GM12875 (cell line): ENCODE measurements around the gene ADAMTSL3.
"Not testable (repeated sequence)": the region's sequence is repeated elsewhere in the genome, so short reads cannot be mapped to it uniquely, and the experiment has no call there.

Experiments used
- H3K4me3 ChIP-seq: one replicate; pipeline ENCODE4 v1.5.1; 2011; ENCODE audit warnings: low read depth, low read length, control low read depth
- CTCF ChIP-seq: IDR thresholded peaks from 2 replicates; pipeline ENCODE4 v1.5.1; 2011; ENCODE audit warnings: low read depth, mild to moderate bottlenecking, control low read depth, inconsistent platforms, low read length, moderate library complexity, borderline replicate concordance; ENCODE audit not compliant: insufficient read depth

Gene ADAMTSL3

GRCh38 chr15:83694536-83694935 lies 40.6 kb downstream of the ADAMTSL3 start:
- H3K4me3 ChIP-seq, result no peak overlapping the region
- no peak for TF ChIP-seq CTCF

GRCh38 chr15:83695246-83695645 lies 41.3 kb downstream of the ADAMTSL3 start:
- TF ChIP-seq CTCF, result no peak

DNA sequence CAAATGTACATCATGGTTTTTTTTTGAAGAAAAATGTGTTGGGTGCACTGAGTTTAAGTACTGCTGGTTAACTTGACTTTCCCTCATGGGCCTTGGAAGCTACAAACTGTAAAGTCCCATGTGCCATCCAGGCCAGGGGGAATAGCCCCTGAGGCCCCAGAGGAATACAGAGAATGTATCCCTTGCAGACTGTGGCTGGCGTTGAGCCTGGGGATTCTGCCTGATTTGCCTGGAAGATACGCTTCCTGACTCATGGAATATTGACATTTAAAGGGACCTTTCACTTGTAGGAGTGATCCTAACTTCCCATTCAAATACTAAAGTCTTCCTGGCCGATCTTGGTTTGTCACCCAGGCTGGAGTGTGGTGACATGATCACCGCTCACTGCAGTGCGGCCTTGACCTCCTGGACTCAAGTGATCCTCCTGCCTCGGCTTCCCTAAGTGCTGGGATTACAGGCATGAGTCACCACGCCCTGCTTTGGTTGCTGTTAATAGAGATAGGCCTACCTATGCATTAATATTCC lies 42.0 kb downstream of the ADAMTSL3 start:
- TF ChIP-seq CTCF, result no peak
- H3K4me3 ChIP-seq, result no peak overlapping the region

More at GRCh38 chr15:83695246-83695645, 41.3 kb downstream of the ADAMTSL3 start:
- H3K4me3 ChIP-seq, result no peak overlapping the region

DNA sequence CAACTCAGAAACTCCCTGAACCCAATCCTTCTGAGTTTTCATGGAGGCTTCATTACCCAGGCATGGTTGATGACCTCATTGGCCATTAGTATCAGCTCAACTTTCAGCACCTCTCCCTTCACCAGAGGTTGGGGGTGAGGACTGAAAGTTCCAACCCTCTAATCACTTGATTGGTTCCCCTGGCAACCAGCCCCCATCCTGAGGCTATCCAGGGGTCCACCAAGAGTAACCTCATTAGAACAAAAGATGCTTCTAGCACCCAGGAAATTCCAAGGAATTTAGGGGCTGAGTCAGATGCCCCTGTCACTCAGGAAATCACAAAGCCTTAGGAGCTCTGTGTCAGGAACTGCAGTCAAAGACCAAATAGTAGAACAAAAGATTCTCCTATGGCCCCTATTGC lies 43.8 kb downstream of the ADAMTSL3 start:
- no peak for TF ChIP-seq CTCF
- no peak overlapping the region for H3K4me3 ChIP-seq

- H3K4me3 ChIP-seq, result no peak overlapping the region
- no peak for TF ChIP-seq CTCF
Observed at GRCh38 chr15:83698294-83698693, 44.4 kb downstream of the ADAMTSL3 start.

DNA sequence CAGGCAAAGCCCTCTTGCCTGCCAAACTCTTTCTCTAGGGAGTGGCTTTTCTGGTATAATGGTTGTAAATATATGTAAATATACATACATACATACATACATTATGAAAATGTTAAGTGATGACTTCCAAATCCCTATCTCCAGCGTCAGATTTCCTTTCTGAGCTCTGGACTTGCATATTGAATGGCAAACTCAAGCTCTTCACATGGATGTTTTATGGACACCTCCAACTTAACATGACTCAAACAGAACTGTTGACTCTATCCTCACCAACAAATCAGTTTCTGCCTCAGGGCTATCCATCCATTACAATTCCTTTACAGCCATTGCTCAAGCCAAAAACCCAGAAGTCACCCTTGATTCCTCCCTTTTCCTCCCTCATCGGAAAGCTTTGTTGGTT lies 45.1 kb downstream of the ADAMTSL3 start:
- TF ChIP-seq CTCF, result no peak

GRCh38 chr15:83700082-83700481 lies 46.2 kb downstream of the ADAMTSL3 start:
- H3K4me3 ChIP-seq, result no peak overlapping the region
- TF ChIP-seq CTCF, result no peak

More for the DNA sequence above, 45.1 kb downstream of the ADAMTSL3 start:
- H3K4me3 ChIP-seq, result no peak overlapping the region

DNA sequence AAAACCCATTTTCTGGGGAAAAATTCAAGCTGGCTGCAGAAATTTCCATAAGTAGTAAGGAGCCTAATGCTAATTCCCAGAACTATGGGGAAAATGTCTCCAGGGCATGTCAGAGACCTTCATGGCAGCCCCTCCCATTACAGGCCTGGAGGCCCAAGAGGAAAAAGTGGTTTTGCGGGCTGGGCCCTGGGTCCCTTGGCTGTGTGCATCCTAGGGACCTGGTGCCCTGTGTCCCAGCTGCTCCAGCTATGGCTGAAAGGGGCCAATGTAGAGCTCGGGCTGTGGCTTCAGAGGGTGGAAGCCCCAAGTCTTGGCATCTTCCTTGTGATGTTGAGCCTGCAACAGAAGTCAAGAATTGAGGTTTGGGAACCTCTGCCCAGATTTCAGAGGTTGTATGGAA lies 48.4 kb downstream of the ADAMTSL3 start:
- H3K4me3 ChIP-seq, result not testable (repeated sequence)
